Measurements from ENCODE around the gene SFPQ. TPM values are rescaled to one million over a fixed set of nuclear protein-coding genes. Genes with fewer than 3 reads are reported as not detected.

The SFPQ gene
- total and polyA plus RNA-seq, 4 donors = 34.7 to 231 (median 184) TPM

DNA sequence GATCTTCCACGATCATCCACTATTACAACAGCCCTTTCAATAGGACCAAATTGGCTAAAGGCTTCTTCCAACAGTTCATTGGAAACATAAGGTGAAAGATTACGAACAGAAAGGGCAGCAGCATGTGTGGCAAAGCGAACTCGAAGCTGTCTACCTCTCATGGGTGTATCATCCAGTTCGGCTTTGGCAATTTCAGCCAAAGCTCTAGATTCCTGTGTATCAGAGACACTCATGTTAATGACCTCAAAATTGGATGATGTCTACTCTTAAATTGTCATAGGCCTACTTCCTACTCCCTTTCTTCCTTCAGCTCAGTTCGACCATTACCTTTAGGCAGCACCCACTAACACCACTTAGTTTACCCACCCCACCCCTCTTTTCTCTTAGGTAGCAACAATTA, 2.2 kb downstream of the SFPQ start:
- intact Hi-C loops (cut with DNase I) = loop anchor here (10.0 kb wide), 3 partner anchors 344 to 374 kb away; partner anchors contain the start of genes KIAA0319L (in 1 of the 2) and NCDN (in 1 of the 2)

DNA sequence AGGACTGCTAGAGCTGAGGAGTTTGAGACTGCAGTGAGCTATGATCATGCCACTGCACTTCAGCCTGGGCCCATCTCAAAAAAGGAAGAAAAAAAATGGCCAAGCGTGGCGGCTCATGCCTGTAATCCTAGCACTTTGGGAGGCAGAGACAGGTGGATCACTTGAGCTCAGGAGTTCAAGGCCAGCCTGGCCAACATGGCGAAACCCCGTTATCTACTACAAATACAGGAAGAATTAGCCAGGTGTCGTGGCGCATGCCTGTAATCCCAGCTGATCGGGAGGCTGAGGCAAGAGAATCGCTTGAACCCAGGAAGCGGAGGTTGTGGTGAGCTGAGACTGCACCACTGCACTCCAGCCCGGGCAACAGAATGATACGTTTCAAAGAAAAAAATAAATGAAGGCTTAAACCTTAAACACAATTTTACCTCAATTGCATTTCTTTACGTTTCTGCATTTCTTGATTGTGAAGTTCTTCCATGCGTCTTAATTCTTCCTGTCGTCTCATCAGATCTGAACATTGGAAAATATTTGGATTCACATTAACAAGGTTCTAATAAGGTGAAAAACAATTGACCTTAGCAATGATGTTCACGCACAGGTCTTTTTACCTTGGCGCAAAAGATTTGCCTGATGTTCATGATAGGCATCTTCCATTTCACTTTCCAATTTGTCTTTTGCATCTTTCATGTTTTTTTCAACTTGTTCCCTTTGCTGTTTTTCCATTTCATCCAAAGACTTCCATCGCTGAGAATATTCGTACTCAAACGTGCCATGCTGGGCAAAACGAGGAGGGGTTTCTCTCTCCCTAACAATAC, 4.2 kb downstream of the SFPQ start:
- Histone ChIP-seq H3K27me3 (ENCODE audit: control insufficient read depth in 1 of 2, insufficient read depth in 2 of 2, low read length in 1 of 2) (no peaks in the 10 kb centered on the region), H3K27ac (ENCODE audit: low read depth in 1 of 2, low read length in 2 of 2) (no peak overlapping the region), H3K9me3 (ENCODE audit: control insufficient read depth, low read length) (no peaks in the 10 kb centered on the region), H3K4me1 (ENCODE audit: control insufficient read depth in 1 of 2, insufficient read depth in 2 of 2, low read length in 2 of 2) (peaks cover 0 to 3% of the 10 kb centered on the region in 2 donors), H3K36me3 (ENCODE audit: control insufficient read depth in 1 of 2, insufficient read depth in 2 of 2, low read length in 1 of 2) (peaks cover 6 to 15% of the 10 kb centered on the region in 2 donors), H3K4me3 (ENCODE audit: low read length in 2 of 2) (no peak overlapping the region)
- 65 to 70% methylated on average over 20 of the region's 20 CpGs for WGBS, 2 donors
- intact Hi-C loops (cut with DNase I) = no loop called here
- ATAC-seq (ENCODE audit: low FRiP score) = no peak
- DNase-seq = no peak

More for the DNA sequence above, 2.2 kb downstream of the SFPQ start:
- Histone ChIP-seq H3K4me1 (ENCODE audit: control insufficient read depth in 1 of 2, insufficient read depth in 2 of 2, low read length in 2 of 2) (peaks cover 0 to 3% of the 10 kb centered on the region in 2 donors), H3K27ac (ENCODE audit: low read depth in 1 of 2, low read length in 2 of 2) (peak overlapping the region in 1 of 2 donors; percentile 22), H3K27me3 (ENCODE audit: control insufficient read depth in 1 of 2, insufficient read depth in 2 of 2, low read length in 1 of 2) (no peaks in the 10 kb centered on the region), H3K4me3 (ENCODE audit: low read length in 2 of 2) (peak overlapping the region; percentile 87 to 93), H3K9me3 (ENCODE audit: control insufficient read depth, low read length) (no peaks in the 10 kb centered on the region), H3K36me3 (ENCODE audit: control insufficient read depth in 1 of 2, insufficient read depth in 2 of 2, low read length in 1 of 2) (peaks cover 6 to 12% of the 10 kb centered on the region in 2 donors)
- no peak for ATAC-seq (ENCODE audit: low FRiP score)
- DNase-seq = no peak
- 4% methylated on average over 6 of the region's 6 CpGs for WGBS, 2 donors

DNA sequence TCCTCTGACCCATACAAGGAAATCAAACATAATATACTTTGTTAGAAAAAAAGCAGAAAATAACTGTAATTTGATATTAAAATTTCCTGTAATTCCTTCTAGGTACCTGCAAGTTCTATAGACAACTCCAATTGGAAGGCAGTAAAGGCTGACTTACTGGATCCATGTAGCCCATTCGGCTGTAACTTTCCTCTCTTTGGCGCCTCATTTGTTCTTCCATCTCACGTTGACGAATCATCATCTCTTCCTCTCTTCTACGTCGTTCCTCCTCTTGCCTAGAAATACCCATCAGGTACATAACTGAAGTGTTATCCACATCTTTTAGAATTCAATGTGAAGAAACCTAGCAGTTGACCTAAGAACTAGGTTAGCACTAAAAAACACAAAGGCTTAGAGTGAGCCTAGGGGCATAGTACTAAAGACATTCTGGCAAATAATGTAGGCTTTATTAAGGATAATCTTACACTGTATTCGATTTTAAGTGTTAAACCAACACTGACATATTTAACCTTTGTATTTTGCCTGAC, 5.1 kb downstream of the SFPQ start:
- H3K27ac ChIP-seq (ENCODE audit: low read depth in 1 of 2, low read length in 2 of 2) = no peak overlapping the region
- 57 to 65% methylated on average over 7 of the region's 7 CpGs for WGBS, 2 donors
- intact Hi-C loops (cut with DNase I) = no loop called here
- no peaks in the 10 kb centered on the region for H3K9me3 ChIP-seq (ENCODE audit: control insufficient read depth, low read length)
- no peak for DNase-seq
- H3K4me3 ChIP-seq (ENCODE audit: low read length in 2 of 2) = no peak overlapping the region
- H3K36me3 ChIP-seq (ENCODE audit: control insufficient read depth in 1 of 2, insufficient read depth in 2 of 2, low read length in 1 of 2) = peaks cover 6 to 15% of the 10 kb centered on the region in 2 donors
- peaks cover 0 to 3% of the 10 kb centered on the region in 2 donors for H3K4me1 ChIP-seq (ENCODE audit: control insufficient read depth in 1 of 2, insufficient read depth in 2 of 2, low read length in 2 of 2)
- ATAC-seq (ENCODE audit: low FRiP score) = no peak
- no peaks in the 10 kb centered on the region for H3K27me3 ChIP-seq (ENCODE audit: control insufficient read depth in 1 of 2, insufficient read depth in 2 of 2, low read length in 1 of 2)

DNA sequence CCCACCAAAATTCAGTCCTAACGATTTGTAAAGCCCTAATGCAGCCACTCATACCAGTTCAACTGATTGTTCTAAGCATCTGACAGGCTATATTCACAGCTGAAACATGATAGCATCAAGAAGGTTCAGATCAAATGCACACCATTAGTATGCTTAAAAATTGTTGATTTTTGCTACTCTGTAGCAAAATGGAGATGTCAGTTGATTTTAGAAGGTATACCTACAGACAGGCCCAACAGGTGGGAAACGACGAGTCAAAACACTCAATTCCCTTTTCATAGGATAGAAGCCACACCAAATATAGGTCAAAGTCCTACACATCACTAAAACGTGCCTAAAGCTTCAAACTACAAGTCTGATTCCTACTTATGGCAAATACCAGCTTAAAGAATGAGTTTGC, 6.7 kb downstream of the SFPQ start:
- Histone ChIP-seq H3K9me3 (ENCODE audit: control insufficient read depth, low read length) (no peaks in the 10 kb centered on the region), H3K4me1 (ENCODE audit: control insufficient read depth in 1 of 2, insufficient read depth in 2 of 2, low read length in 2 of 2) (peaks cover 0 to 3% of the 10 kb centered on the region in 2 donors), H3K4me3 (ENCODE audit: low read length in 2 of 2) (no peak overlapping the region), H3K27ac (ENCODE audit: low read depth in 1 of 2, low read length in 2 of 2) (no peak overlapping the region), H3K27me3 (ENCODE audit: control insufficient read depth in 1 of 2, insufficient read depth in 2 of 2, low read length in 1 of 2) (no peaks in the 10 kb centered on the region), H3K36me3 (ENCODE audit: control insufficient read depth in 1 of 2, insufficient read depth in 2 of 2, low read length in 1 of 2) (peaks cover 6 to 15% of the 10 kb centered on the region in 2 donors)
- no peak for ATAC-seq (ENCODE audit: low FRiP score)
- WGBS, 2 donors = 52 to 57% methylated on average over 4 of the region's 4 CpGs
- intact Hi-C loops (cut with DNase I) = no loop called here
- no peak for DNase-seq

DNA sequence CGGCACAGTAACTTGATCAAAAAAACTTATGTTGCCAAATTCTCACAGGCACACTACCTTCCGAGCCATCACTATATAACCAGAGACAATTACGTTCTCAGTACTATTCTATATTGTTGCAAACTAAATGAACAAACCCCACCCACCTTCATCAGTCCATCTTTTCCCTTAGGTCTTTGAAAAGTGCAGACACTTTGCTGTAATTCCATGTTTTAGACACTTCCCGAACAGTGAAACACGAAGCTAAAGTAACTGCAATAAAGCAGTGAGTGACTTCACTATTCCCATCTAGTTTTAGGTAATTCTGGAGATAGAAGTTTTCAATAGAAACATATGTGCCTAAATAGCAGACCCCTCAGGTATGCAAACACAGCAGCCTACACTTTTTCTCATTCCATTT, 7.7 kb downstream of the SFPQ start:
- Histone ChIP-seq H3K27me3 (ENCODE audit: control insufficient read depth in 1 of 2, insufficient read depth in 2 of 2, low read length in 1 of 2) (no peaks in the 10 kb centered on the region), H3K4me1 (ENCODE audit: control insufficient read depth in 1 of 2, insufficient read depth in 2 of 2, low read length in 2 of 2) (peaks cover 0 to 5% of the 10 kb centered on the region in 2 donors), H3K9me3 (ENCODE audit: control insufficient read depth, low read length) (no peaks in the 10 kb centered on the region), H3K27ac (ENCODE audit: low read depth in 1 of 2, low read length in 2 of 2) (no peak overlapping the region), H3K36me3 (ENCODE audit: control insufficient read depth in 1 of 2, insufficient read depth in 2 of 2, low read length in 1 of 2) (peaks cover 10 to 15% of the 10 kb centered on the region in 2 donors), H3K4me3 (ENCODE audit: low read length in 2 of 2) (no peak overlapping the region)
- ATAC-seq (ENCODE audit: low FRiP score) = no peak
- WGBS, 2 donors = 52 to 54% methylated on average over 5 of the region's 5 CpGs
- intact Hi-C loops (cut with DNase I) = no loop called here
- no peak for DNase-seq

- Histone ChIP-seq H3K36me3 (ENCODE audit: control insufficient read depth in 1 of 2, insufficient read depth in 2 of 2, low read length in 1 of 2) (peaks cover 10 to 15% of the 10 kb centered on the region in 2 donors), H3K27ac (ENCODE audit: low read depth in 1 of 2, low read length in 2 of 2) (no peak overlapping the region), H3K4me1 (ENCODE audit: control insufficient read depth in 1 of 2, insufficient read depth in 2 of 2, low read length in 2 of 2) (peaks cover 0 to 9% of the 10 kb centered on the region in 2 donors), H3K4me3 (ENCODE audit: low read length in 2 of 2) (no peak overlapping the region), H3K27me3 (ENCODE audit: control insufficient read depth in 1 of 2, insufficient read depth in 2 of 2, low read length in 1 of 2) (no peaks in the 10 kb centered on the region), H3K9me3 (ENCODE audit: control insufficient read depth, low read length) (no peaks in the 10 kb centered on the region)
- no peak for ATAC-seq (ENCODE audit: low FRiP score)
- DNase-seq = no peak
- intact Hi-C loops (cut with DNase I) = no loop called here
- WGBS, 2 donors = 78 to 79% methylated on average over 12 of the region's 12 CpGs
These were observed 8.3 kb downstream of the SFPQ start for GRCh38 chr1:35184495-35185199.

- no peaks in the 10 kb centered on the region for H3K27me3 ChIP-seq (ENCODE audit: control insufficient read depth in 1 of 2, insufficient read depth in 2 of 2, low read length in 1 of 2)
- intact Hi-C loops (cut with DNase I) = no loop called here
- no peaks in the 10 kb centered on the region for H3K9me3 ChIP-seq (ENCODE audit: control insufficient read depth, low read length)
- ATAC-seq (ENCODE audit: low FRiP score) = no peak
- no peak overlapping the region for H3K27ac ChIP-seq (ENCODE audit: low read depth in 1 of 2, low read length in 2 of 2)
- H3K36me3 ChIP-seq (ENCODE audit: control insufficient read depth in 1 of 2, insufficient read depth in 2 of 2, low read length in 1 of 2) = peaks cover 9 to 18% of the 10 kb centered on the region in 2 donors
- H3K4me3 ChIP-seq (ENCODE audit: low read length in 2 of 2) = no peak overlapping the region
- 40 to 43% methylated on average over 4 of the region's 4 CpGs for WGBS, 2 donors
- H3K4me1 ChIP-seq (ENCODE audit: control insufficient read depth in 1 of 2, insufficient read depth in 2 of 2, low read length in 2 of 2) = peaks cover 0 to 6% of the 10 kb centered on the region in 2 donors
- DNase-seq = no peak
These were observed 11.0 kb downstream of the SFPQ start for GRCh38 chr1:35181790-35182455.

- 84 to 89% methylated on average over 7 of the region's 7 CpGs for WGBS, 2 donors
- Histone ChIP-seq H3K9me3 (ENCODE audit: control insufficient read depth, low read length) (no peaks in the 10 kb centered on the region), H3K4me3 (ENCODE audit: low read length in 2 of 2) (no peak overlapping the region), H3K4me1 (ENCODE audit: control insufficient read depth in 1 of 2, insufficient read depth in 2 of 2, low read length in 2 of 2) (peaks cover 0 to 6% of the 10 kb centered on the region in 2 donors), H3K27me3 (ENCODE audit: control insufficient read depth in 1 of 2, insufficient read depth in 2 of 2, low read length in 1 of 2) (no peaks in the 10 kb centered on the region), H3K27ac (ENCODE audit: low read depth in 1 of 2, low read length in 2 of 2) (no peak overlapping the region), H3K36me3 (ENCODE audit: control insufficient read depth in 1 of 2, insufficient read depth in 2 of 2, low read length in 1 of 2) (peaks cover 8 to 12% of the 10 kb centered on the region in 2 donors)
- intact Hi-C loops (cut with DNase I) = no loop called here
- ATAC-seq (ENCODE audit: low FRiP score) (no peak), DNase-seq (no peak)
These were observed 12.1 kb downstream of the SFPQ start for GRCh38 chr1:35180776-35181374.

All from aorta (tissue), 5 donors.